ENCODE data around the gene PRPH.
"Not testable (repeated sequence)": the region's sequence is repeated elsewhere in the genome, so short reads cannot be mapped to it uniquely, and the experiment has no call there.

PRPH gene

GRCh38 chr12:49255857-49256637 is 38.9 kb upstream of the PRPH start:
- H3K27ac ChIP-seq (ENCODE audit: low read depth, low read length), result no peak overlapping the region
- no peak overlapping the region for H3K4me3 ChIP-seq (ENCODE audit: insufficient read depth, low read length, poor library complexity, severe bottlenecking)
- TF ChIP-seq EZH2phosphoT487 (conservative IDR thresholded peaks at IDR 0.05; ENCODE audit: low read length), result no peak
- TF ChIP-seq, protein P1, sequence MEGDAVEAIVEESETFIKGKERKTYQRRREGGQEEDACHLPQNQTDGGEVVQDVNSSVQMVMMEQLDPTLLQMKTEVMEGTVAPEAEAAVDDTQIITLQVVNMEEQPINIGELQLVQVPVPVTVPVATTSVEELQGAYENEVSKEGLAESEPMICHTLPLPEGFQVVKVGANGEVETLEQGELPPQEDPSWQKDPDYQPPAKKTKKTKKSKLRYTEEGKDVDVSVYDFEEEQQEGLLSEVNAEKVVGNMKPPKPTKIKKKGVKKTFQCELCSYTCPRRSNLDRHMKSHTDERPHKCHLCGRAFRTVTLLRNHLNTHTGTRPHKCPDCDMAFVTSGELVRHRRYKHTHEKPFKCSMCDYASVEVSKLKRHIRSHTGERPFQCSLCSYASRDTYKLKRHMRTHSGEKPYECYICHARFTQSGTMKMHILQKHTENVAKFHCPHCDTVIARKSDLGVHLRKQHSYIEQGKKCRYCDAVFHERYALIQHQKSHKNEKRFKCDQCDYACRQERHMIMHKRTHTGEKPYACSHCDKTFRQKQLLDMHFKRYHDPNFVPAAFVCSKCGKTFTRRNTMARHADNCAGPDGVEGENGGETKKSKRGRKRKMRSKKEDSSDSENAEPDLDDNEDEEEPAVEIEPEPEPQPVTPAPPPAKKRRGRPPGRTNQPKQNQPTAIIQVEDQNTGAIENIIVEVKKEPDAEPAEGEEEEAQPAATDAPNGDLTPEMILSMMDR (IDR thresholded peaks at IDR 0.05; ENCODE audit: insufficient read depth, low read length, poor library complexity, severe bottlenecking), result no peak
- H2AFZ ChIP-seq (ENCODE audit: low read depth, low read length, severe bottlenecking), result no peak overlapping the region
- H3K79me2 ChIP-seq (ENCODE audit: insufficient read depth, low read length), result no peaks in the 10 kb centered on the region
- no peaks in the 10 kb centered on the region for H3K27me3 ChIP-seq (ENCODE audit: low read length)
- H3K9me2 ChIP-seq (replicated peaks; ENCODE audit: insufficient read depth, low read length), result no peaks in the 10 kb centered on the region
- H3F3A ChIP-seq (ENCODE audit: insufficient read depth), result peaks cover 8% of the 10 kb centered on the region; the same call in 1 of the 2 replicates
- no peaks in the 10 kb centered on the region for H3K9me3 ChIP-seq (ENCODE audit: insufficient read depth, low read length)
- H3K36me3 ChIP-seq (ENCODE audit: low read length), result no peaks in the 10 kb centered on the region
- no peaks in the 10 kb centered on the region for H4K20me1 ChIP-seq (ENCODE audit: low read depth, low read length)
- no peak overlapping the region for H3K9ac ChIP-seq (ENCODE audit: low read length)
- H3K4me2 ChIP-seq (ENCODE audit: low read depth, low read length, poor library complexity, severe bottlenecking), result no peak overlapping the region

- not testable (repeated sequence) for H3K4me3 ChIP-seq (ENCODE audit: insufficient read depth, low read length, poor library complexity, severe bottlenecking); H4K20me1 ChIP-seq (ENCODE audit: low read depth, low read length); H3K27ac ChIP-seq (ENCODE audit: low read depth, low read length); H3K27me3 ChIP-seq (ENCODE audit: low read length); H3K9me2 ChIP-seq (replicated peaks; ENCODE audit: insufficient read depth, low read length); H3K36me3 ChIP-seq (ENCODE audit: low read length); H3K9ac ChIP-seq (ENCODE audit: low read length); H3K79me2 ChIP-seq (ENCODE audit: insufficient read depth, low read length); H3K9me3 ChIP-seq (ENCODE audit: insufficient read depth, low read length); H2AFZ ChIP-seq (ENCODE audit: low read depth, low read length, severe bottlenecking); H3K4me2 ChIP-seq (ENCODE audit: low read depth, low read length, poor library complexity, severe bottlenecking)
- H3F3A ChIP-seq (ENCODE audit: insufficient read depth), result peaks cover 16% of the 10 kb centered on the region
These were observed 37.3 kb upstream of the PRPH start for GRCh38 chr12:49257508-49258184.

- no peaks in the 10 kb centered on the region for H3K79me2 ChIP-seq (ENCODE audit: insufficient read depth, low read length)
- H3K4me3 ChIP-seq (ENCODE audit: insufficient read depth, low read length, poor library complexity, severe bottlenecking), result no peak overlapping the region
- no peak overlapping the region for H2AFZ ChIP-seq (ENCODE audit: low read depth, low read length, severe bottlenecking)
- no peaks in the 10 kb centered on the region for H4K20me1 ChIP-seq (ENCODE audit: low read depth, low read length)
- no peak for TF ChIP-seq EZH2phosphoT487 (conservative IDR thresholded peaks at IDR 0.05; ENCODE audit: low read length)
- TF ChIP-seq, protein P1 (IDR thresholded peaks at IDR 0.05; ENCODE audit: insufficient read depth, low read length, poor library complexity, severe bottlenecking), result no peak
- H3F3A ChIP-seq (ENCODE audit: insufficient read depth), result peaks cover 16% of the 10 kb centered on the region
- H3K27ac ChIP-seq (ENCODE audit: low read depth, low read length), result no peak overlapping the region
- no peaks in the 10 kb centered on the region for H3K36me3 ChIP-seq (ENCODE audit: low read length)
- no peaks in the 10 kb centered on the region for H3K27me3 ChIP-seq (ENCODE audit: low read length)
- no peak overlapping the region for H3K4me2 ChIP-seq (ENCODE audit: low read depth, low read length, poor library complexity, severe bottlenecking)
- no peaks in the 10 kb centered on the region for H3K9me3 ChIP-seq (ENCODE audit: insufficient read depth, low read length)
- no peaks in the 10 kb centered on the region for H3K9me2 ChIP-seq (replicated peaks; ENCODE audit: insufficient read depth, low read length)
- H3K9ac ChIP-seq (ENCODE audit: low read length), result no peak overlapping the region
These were observed 35.5 kb upstream of the PRPH start for GRCh38 chr12:49259452-49259851.

DNA sequence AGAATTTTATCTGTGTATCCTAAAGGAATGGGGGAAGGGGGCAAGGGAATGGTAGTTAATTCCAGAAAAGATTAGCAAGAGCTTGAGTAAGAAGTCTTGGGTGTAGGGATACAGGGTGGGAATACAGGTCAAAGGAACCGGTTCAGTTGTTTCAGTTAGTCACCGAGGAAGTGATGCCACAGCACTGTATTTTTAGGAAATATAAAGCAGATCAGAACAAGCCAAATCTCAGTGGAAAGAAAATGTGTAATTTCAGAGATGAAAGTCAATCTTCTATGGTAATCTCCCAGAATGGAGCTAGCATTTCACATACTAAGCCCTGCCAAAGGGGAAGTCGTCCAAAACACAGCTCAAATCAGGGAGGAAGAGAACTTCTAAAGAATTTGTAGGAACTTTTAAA is 34.8 kb upstream of the PRPH start:
- Histone ChIP-seq H4K20me1 (ENCODE audit: low read depth, low read length) (no peaks in the 10 kb centered on the region), H3K4me3 (ENCODE audit: insufficient read depth, low read length, poor library complexity, severe bottlenecking) (no peak overlapping the region), H3F3A (ENCODE audit: insufficient read depth) (peaks cover 16% of the 10 kb centered on the region), H3K9ac (ENCODE audit: low read length) (no peak overlapping the region), H3K27me3 (ENCODE audit: low read length) (no peaks in the 10 kb centered on the region), H3K79me2 (ENCODE audit: insufficient read depth, low read length) (peaks cover 2% of the 10 kb centered on the region; the same call in 1 of the 2 replicates), H3K9me3 (ENCODE audit: insufficient read depth, low read length) (no peaks in the 10 kb centered on the region), H3K4me2 (ENCODE audit: low read depth, low read length, poor library complexity, severe bottlenecking) (no peak overlapping the region), H3K27ac (ENCODE audit: low read depth, low read length) (no peak overlapping the region), H3K36me3 (ENCODE audit: low read length) (no peaks in the 10 kb centered on the region), H2AFZ (ENCODE audit: low read depth, low read length, severe bottlenecking) (no peak overlapping the region), H3K9me2 (replicated peaks; ENCODE audit: insufficient read depth, low read length) (no peaks in the 10 kb centered on the region)
- TF ChIP-seq, protein P1 (IDR thresholded peaks at IDR 0.05; ENCODE audit: insufficient read depth, low read length, poor library complexity, severe bottlenecking), result no peak
- no peak for TF ChIP-seq EZH2phosphoT487 (conservative IDR thresholded peaks at IDR 0.05; ENCODE audit: low read length)
